Heart right ventricle (tissue), 16 donors: ENCODE measurements around the gene SRC. TPM values are rescaled to one million over a fixed set of nuclear protein-coding genes. Genes with fewer than 3 reads are reported as not detected.

Experiments
- ATAC-seq, 8 donors: fragments of 200-7000 bp; cut with Tn5 transposase; one replicate each; pipeline ENCODE4 v1.9.1; 2020; ENCODE audit warnings: mild to moderate bottlenecking in 8 of 8, moderate library complexity in 8 of 8, moderate number of reproducible peaks in 1 of 8
- DNase-seq, 2 donors: peaks; one replicate each; pipeline ENCODE4 v3.0.0-alpha.2; 2020
- H3K27ac ChIP-seq, 10 donors: fragments of 200-600 bp; sonication (generic) in 2 of 10; one replicate each; pipeline versions ENCODE4 v1.5.0 to v1.8.0; 2020 to 2022; ENCODE audit warnings: mild to moderate bottlenecking in 3 of 10
- H3K27me3 ChIP-seq, 7 donors: fragments of 200-600 bp; one replicate each; pipeline ENCODE4 v1.8.0; 2021 to 2022; ENCODE audit warnings: mild to moderate bottlenecking in 2 of 7
- H3K36me3 ChIP-seq, 9 donors: fragments of 200-600 bp; sonication (generic) in 1 of 9; one replicate each; pipeline versions ENCODE4 v1.5.0 to v1.8.0; 2020 to 2022; ENCODE audit warnings: mild to moderate bottlenecking in 2 of 9
- H3K4me1 ChIP-seq, 9 donors: fragments of 200-600 bp; sonication (generic) in 1 of 9; one replicate each; pipeline versions ENCODE4 v1.5.0 to v1.8.0; 2020 to 2022; ENCODE audit warnings: mild to moderate bottlenecking in 4 of 9
- H3K4me3 ChIP-seq, 10 donors: fragments of 200-600 bp; sonication (generic) in 2 of 10; one replicate each; pipeline versions ENCODE4 v1.5.0 to v1.8.0; 2020 to 2022; ENCODE audit warnings: mild to moderate bottlenecking in 7 of 10, moderate library complexity in 2 of 10
- H3K9me3 ChIP-seq, 11 donors: fragments of 200-600 bp in 10 of 11; sonication (generic) in 2 of 11; one replicate each; pipeline versions ENCODE4 v1.5.0 to v1.8.0; 2013 to 2022; ENCODE audit warnings: mild to moderate bottlenecking in 2 of 11, control low read depth in 1 of 11, moderate library complexity in 1 of 11
- CTCF ChIP-seq, 9 donors: fragments of 200-600 bp; sonication (generic) in 2 of 9; IDR thresholded peaks; one replicate each; pipeline versions ENCODE4 v1.5.0 to v1.8.0; 2021 to 2022; ENCODE audit warnings: antibody characterized with exemption in 9 of 9, mild to moderate bottlenecking in 5 of 9, moderate library complexity in 1 of 9
- WGBS, 2 donors: extraction: QIAGEN DNeasy Blood & Tissue Kit; methylation state at CpG; one replicate each; pipeline ENCODE4 v1.1.7; 2013; ENCODE audit warnings: inconsistent platforms in 1 of 2; 5-methylcytosine and 5-hydroxymethylcytosine counted together
- intact Hi-C, 10 donors: fragments of 100-400 bp; cut with DNase I; formaldehyde crosslinking; loops; one replicate each; pipeline versions ENCODE4 v1.11.1 to v1.14.2; 2022
- polyA plus RNA-seq, 2 donors: library from polyadenylated mRNA; stranded (reverse); fragments of 200-250 nt; gene quantifications; one replicate each; pipeline ENCODE4 v1.2.3, GENCODE V29; 2013
- total RNA-seq, 10 donors: library from RNA; stranded (reverse); fragmentation: NEBNext Ultra II Directional in 3 of 10; extraction: Animal tissue kit (Norgen Biotek cat#: 25700) in 3 of 10; gene quantifications; one replicate each; pipeline versions ENCODE4 v1.2.1 to v1.2.4, GENCODE V29; 2021 to 2023
- donor health status: Arrhythmogenic right ventricular cardiomyopathy.
- donor health status: ischemic (EF 13 %, LVEDD 7.1; RV severe dilation, severe dysfunction).
- donor health status: healthy with polysubstance abuse.
- donor health status: DM: no; HTN: yes; CAD: no.
- donor health status: DM: no; HTN: no; CAD: no.
- donor health status: ischemic (EF 25% LVEDD 6.9; RV normal size, moderate dysfunction).
- donor health status: ischemic (EF 25% LVEDD 5.7; RV mildly dilated, moderate dysfunction).
- donor health status: healthy.
- donor health status: DM: yes; HTN: yes; CAD: no.
- donor health status: Ischemic cardiomyopathy.
- donor health status: ischemic (EF 35%, LVEDD 5.7; RV mildly dilated, moderate dysfunction).
- donor health status: nonischemic (EF 11% LVEDD 7.7; RV severe dilation, severe dysfunction).
- donor health status: DM: yes; HTN: yes; CAD: no.
- donor health status: PGD.
- donor health status: ischemic (EF 29% LVEDD 5.4; RV normal size, mild dysfunction).
- donor health status: nonischemic (EF 23%, LVEDD 6.1; RV moderate dilation, normal function).

SRC gene
- total and polyA plus RNA-seq, 12 donors, result 1.9 to 10.8 (median 4.2) TPM

GRCh38 chr20:37323985-37324384, 22.0 kb upstream of the SRC start:
- ATAC-seq, result no peak
- intact Hi-C loops, result no loop called here
- H3K4me3 ChIP-seq, result no peak overlapping the region
- H3K4me1 ChIP-seq, result no peaks in the 10 kb centered on the region
- no peaks in the 10 kb centered on the region for H3K36me3 ChIP-seq
- DNase-seq, result no peak
- no peak for TF ChIP-seq CTCF (IDR thresholded peaks at IDR 0.05)
- no peak overlapping the region for H3K27ac ChIP-seq
- H3K9me3 ChIP-seq, result peaks cover 0 to 8% (median 0%) of the 10 kb centered on the region in 11 donors
- no peaks in the 10 kb centered on the region for H3K27me3 ChIP-seq
- 54 to 65% methylated on average over 2 of the region's 2 CpGs for WGBS, 2 donors

- DNase-seq, result no peak
- WGBS, 2 donors, result 94 to 95% methylated on average over 7 of the region's 7 CpGs
- ATAC-seq, result no peak
- Histone ChIP-seq H3K4me1 (no peaks in the 10 kb centered on the region), H3K4me3 (no peak overlapping the region), H3K27me3 (no peaks in the 10 kb centered on the region), H3K9me3 (peaks cover 0 to 8% (median 0%) of the 10 kb centered on the region in 11 donors), H3K36me3 (no peaks in the 10 kb centered on the region), H3K27ac (no peak overlapping the region)
- intact Hi-C loops, result no loop called here
- TF ChIP-seq CTCF (IDR thresholded peaks at IDR 0.05), result no peak
These were observed 20.7 kb upstream of the SRC start for GRCh38 chr20:37325206-37325605.

- Histone ChIP-seq H3K36me3 (no peaks in the 10 kb centered on the region), H3K27ac (no peak overlapping the region), H3K9me3 (peaks cover 0 to 8% (median 0%) of the 10 kb centered on the region in 11 donors), H3K27me3 (no peaks in the 10 kb centered on the region), H3K4me3 (no peak overlapping the region), H3K4me1 (peaks cover 0 to 3% (median 0%) of the 10 kb centered on the region in 9 donors)
- no peak for TF ChIP-seq CTCF (IDR thresholded peaks at IDR 0.05)
- ATAC-seq, result no peak
- intact Hi-C loops, result no loop called here
- 73 to 75% methylated on average over 2 of the region's 2 CpGs for WGBS, 2 donors
- DNase-seq, result no peak
These were observed 19.3 kb upstream of the SRC start for GRCh38 chr20:37326666-37327065.

GRCh38 chr20:37327748-37328147, 18.2 kb upstream of the SRC start:
- Histone ChIP-seq H3K4me3 (no peak overlapping the region), H3K36me3 (no peaks in the 10 kb centered on the region), H3K27ac (peak overlapping the region in 1 of 10 donors; percentile 16), H3K9me3 (no peaks in the 10 kb centered on the region), H3K4me1 (peaks cover 0 to 13% (median 7%) of the 10 kb centered on the region in 9 donors), H3K27me3 (no peaks in the 10 kb centered on the region)
- no peak for TF ChIP-seq CTCF (IDR thresholded peaks at IDR 0.05)
- intact Hi-C loops, result no loop called here
- ATAC-seq (peak in 7 of 8 donors; percentile 19 to 74 (median 39)), DNase-seq (peak in 1 of 2 donors; percentile 68)
- 75 to 77% methylated on average over 13 of the region's 13 CpGs for WGBS, 2 donors
